CD4-positive, alpha-beta T cell treated with Interleukin-4 for 4 hours (primary cell): Measurements from ENCODE around the gene SAMHD1.
"Not testable (repeated sequence)": the region's sequence is repeated elsewhere in the genome, so short reads cannot be mapped to it uniquely, and the experiment has no call there.

Experiments used
- DNase-seq: peaks from one replicate; pipeline ENCODE4 v3.0.0-alpha.2; 2020

The SAMHD1 gene

DNA sequence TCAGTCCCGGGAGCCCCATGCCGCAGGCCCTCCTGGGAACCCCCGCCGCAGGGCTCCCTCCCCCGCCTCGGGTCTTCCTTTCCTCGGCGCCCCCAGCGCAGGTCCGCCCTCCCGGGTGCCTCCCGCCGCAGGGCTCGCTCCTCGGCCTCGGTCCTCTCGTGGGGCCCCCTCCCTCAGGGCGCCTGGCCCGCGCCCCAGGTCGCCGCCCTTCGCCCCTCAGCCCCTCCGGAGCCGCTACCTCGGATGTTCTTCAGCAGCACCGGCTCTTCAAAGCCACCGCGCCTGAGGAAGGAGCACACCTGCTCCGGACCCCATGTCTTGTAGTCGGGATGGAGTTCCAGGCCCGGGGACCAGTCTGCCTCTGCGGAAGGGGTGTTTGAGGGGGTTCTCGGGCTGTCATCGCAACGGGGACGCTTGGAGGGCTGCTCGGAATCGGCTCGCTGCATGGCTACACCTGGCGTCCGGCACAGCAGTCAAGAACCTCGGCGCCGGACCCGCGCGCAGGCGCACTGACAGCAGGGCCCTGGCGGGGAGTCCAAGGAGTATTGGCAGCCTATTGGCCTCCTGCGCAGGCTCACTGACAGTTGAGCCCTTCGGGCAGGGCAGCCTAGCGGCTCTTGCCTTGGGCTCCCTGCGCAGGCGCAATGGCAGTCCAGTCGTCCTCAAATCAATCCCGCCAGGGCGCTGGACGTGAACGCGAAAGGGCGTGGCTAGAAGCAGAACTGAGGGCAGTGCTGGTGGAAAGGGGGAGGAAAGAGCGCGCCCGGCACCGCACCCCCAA lies at the start of gene SAMHD1:
Gene SAMHD1, minus strand, starts transcription at position 511 of the 781 bp plus-strand sequence. Its CDS starts 65 bp downstream, at position 446.
- peak; percentile 94 for DNase-seq

DNA sequence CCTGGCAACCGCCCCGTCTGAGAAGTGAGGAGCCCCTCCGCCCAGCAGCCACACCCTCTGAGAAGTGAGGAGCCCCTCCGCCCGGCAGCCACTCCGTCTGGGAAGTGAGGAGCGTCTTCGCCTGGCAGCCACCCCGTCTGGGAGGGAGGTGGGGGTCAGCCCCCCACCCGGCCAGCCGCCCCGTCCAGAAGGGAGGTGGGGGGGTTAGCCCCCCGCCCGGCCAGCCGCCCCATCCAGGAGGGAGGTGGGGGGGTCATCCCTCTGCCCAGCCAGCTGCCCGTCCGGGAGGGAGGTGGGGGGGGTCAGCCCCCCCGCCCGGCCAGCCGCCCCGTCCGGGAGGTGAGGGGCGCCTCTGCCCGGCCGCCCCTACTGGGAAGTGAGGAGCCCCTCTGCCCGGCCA lies 48.7 kb upstream of the SAMHD1 start:
- not testable (repeated sequence) for DNase-seq

DNA sequence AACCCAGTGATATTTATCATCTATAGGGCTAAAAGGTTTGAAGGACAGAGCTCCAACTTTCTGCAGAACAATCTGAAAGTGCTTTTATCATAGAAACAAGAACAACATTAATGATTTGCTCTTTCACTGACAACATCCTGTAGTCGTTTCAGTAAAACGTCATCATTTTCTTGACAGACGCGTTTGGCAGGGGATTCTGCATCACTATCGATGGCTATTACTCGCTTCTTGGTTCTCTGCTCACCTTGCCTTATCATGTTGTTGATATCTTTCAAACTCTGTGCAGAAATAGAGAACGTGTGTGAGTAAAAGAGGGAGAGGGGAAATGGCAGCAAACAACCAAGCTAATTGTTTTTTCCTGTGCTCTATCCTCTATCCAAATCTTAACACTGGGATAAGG lies 47.1 kb upstream of the SAMHD1 start:
- DNase-seq = no peak

DNA sequence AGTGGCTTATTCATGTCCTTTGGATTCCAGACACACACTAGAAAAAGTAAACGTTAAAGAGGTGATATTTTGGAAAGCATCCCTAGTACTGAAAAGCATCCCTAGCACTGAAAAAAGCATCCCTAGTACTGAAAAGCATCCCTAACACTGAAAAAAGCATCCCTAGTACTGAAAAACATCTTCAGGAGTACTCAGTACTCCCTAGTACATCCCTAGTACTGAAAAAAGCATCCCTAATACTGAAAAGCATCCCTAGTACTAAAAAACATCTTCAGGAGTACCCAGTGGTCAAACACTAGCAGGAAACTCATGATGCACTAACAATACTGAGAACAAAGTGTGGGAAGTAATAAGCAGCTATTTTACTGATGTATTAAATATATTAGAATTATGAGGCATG lies 45.6 kb upstream of the SAMHD1 start:
- DNase-seq = no peak

DNA sequence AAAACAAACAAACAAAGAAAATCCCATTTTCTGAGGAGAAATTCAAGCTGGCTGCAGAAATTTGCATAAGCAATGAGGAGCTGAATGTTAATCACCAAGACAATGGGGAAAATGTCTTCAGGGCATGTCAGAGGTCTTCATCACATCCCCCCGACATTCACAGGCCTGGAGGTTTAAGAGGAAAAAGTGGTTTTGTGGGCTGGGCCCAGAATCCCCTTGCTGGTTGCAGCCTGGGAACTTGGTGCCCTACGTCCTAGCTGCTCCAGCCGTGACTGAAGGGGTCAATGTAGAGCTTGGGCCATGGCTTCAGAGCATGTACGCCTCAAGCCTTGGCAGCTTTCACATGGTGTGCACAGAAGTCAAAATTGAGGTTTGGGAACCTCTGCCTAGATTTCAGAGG lies 42.7 kb upstream of the SAMHD1 start:
- DNase-seq = not testable (repeated sequence)

DNA sequence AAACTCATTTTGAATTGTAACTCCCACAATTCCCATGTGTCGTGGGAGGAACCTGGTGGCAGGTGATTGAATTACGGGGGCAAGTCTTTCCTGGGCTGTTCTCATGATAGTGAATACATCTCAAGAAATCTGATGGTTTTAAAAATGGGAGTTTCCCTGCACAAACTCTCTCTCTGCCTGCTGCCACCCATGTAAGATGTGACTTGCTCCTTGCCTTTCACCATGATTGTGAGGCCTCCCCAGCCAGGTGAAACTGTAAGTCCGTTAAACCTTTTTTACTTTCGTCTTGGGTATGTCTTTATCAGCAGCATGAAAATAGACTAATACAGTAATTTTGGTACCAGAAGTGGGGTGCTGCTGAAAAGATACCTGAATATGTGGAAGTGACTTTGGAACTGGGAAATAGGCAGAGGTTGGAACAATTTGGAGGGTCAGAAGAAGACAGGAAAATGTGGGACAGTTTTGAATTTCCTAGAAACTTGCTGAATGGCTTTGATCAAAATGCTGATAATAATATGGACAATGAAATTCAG lies 41.4 kb upstream of the SAMHD1 start:
- no peak for DNase-seq

DNA sequence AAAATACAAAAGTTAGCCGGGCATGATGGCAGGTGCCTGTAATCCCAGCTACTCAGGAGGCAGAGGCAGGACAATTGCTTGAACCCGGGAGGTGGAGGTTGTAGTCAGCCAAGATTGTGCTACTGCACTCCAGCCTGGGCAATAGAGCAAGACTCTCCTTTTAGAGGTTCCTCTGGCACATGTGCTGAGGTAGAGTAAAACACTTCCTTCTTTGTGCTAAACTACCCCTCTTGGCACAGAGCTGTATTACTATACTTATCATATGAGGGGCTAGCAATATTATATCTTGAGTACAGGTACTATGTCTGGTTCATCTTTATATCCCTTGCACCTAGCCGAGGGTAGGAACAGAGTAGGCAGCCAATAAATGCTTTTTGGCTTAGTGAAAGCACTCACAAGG lies 40.2 kb upstream of the SAMHD1 start:
- no peak for DNase-seq

DNA sequence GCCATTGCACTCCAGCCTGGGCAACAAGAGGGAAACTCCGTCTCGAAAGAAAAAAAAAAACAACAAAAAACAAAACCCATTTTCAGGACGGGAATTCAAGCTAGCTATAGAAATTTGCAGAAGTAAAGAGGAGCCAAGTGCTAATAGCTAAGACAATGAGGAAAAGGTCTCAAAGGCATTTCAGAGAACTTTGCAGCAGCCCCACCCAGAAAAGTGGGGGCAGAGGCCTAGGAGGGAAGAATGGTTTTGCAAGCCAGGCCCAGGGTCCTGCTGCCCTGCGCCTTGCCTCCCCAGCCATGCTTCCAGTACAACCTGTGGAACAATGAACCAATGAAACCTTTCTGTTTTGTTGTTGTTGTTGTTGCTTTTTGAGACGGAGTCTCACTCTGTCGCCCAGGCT lies 38.3 kb upstream of the SAMHD1 start:
- no peak for DNase-seq

DNA sequence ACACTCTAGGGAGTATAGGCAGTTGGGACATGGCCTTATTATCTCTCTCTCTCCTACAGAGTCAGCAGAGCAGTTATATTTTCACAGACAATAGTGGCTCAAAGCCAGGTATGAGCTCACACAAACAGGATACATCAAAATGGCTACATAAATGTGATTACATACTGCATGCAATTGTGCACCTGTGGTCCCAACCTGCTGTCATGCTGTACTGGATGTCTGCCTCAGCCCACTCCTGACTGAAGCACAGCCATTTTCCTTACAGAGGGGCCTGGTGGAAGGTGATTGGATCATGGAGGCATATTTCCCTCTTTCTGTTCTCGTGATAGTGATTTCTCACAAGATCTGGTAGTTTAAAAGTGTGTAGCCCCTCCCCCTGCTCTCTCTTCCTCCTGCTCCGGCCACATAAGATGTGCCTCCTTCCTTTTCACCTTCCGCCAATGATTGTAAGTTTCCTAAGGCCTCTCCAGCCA lies 37.0 kb upstream of the SAMHD1 start:
- DNase-seq = peak; percentile 29

DNA sequence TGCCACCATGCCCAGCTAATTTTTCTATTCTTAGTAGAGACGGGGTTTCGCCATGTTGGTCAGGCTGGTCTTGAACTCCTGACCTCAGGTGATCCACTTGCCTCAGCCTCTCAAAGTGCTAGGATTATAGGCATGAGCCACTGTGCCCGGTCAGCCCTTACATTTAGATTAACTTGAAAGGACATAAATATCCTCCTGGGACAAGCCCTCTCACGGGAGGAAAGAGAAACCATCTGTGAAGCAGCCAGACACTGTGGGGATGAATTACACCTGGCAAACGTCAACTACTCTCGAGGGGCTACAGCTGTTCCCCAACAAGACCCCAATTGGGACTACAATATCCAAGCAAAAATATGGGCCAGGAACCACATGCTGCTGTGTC lies 32.7 kb upstream of the SAMHD1 start:
- no peak for DNase-seq

DNA sequence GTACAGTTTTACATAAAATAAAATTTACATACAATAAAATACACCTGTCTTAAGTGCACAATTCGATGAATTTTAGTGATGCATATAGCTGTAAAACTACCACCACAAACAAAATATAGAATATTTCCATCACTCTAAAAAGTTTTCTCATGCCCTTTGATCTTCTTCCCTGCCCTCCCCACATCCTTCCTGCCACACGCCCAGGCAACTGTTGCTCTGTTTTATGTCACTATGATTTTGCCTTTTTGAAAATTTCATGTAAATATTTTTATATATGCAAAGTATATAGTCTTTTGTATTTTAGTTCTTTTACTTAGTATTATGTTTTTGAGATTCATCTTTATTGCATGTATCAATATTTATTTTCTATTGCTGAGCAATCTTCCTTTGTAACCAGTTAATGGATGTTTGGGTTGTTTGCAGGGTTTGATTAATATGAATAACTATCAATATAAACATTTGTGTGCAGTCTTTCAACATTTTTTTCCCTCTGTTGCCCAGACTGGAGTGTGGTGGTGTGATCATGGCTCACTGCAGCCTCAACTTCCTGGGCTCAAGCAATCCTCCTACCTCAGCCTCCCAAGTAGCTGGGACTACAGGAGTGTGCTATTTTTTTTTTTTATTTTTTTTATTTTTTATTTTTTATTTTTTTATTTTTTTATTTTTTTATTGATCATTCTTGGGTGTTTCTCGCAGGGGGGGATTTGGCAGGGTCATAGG lies 23.8 kb upstream of the SAMHD1 start:
- DNase-seq = peak; percentile 88

DNA sequence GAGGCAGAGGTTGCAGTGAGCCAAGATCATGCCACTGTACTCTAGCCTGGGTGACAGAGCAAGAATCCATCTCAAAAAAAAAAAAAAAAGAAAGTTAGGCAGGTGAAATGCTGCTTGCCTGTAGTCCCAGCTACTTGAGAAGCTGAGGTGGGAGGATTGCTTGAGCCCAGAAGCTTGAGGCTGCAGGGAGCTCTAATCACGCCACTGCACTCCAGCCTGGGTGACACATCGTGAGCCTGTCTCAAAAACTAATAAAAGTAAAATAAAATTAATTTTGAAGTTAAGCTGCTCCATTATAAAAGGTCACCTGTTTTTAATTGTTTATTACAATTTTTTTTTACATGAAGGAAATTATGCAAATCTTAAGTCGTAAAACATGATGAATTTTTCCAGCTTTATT lies 23.2 kb upstream of the SAMHD1 start:
- peak; percentile 35 for DNase-seq

DNA sequence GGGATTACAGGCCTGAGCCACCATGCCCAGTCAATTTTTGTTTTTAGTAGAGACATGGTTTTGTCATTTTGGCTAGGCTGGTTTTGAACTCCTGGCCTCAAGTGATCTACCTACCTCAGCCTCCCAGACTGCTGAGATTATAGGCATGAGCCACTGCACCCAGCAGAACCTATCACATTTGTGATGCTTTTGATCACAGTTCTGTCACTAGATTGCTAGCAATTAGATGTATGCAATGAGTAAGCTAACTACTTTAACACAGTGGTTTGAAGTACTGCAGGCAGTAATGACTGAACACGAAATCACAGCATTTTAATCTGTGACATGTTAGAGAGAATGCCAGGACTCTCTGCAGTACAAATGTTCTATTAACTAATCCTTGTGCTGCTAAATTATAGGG lies 19.6 kb upstream of the SAMHD1 start:
- peak; percentile 44 for DNase-seq

DNA sequence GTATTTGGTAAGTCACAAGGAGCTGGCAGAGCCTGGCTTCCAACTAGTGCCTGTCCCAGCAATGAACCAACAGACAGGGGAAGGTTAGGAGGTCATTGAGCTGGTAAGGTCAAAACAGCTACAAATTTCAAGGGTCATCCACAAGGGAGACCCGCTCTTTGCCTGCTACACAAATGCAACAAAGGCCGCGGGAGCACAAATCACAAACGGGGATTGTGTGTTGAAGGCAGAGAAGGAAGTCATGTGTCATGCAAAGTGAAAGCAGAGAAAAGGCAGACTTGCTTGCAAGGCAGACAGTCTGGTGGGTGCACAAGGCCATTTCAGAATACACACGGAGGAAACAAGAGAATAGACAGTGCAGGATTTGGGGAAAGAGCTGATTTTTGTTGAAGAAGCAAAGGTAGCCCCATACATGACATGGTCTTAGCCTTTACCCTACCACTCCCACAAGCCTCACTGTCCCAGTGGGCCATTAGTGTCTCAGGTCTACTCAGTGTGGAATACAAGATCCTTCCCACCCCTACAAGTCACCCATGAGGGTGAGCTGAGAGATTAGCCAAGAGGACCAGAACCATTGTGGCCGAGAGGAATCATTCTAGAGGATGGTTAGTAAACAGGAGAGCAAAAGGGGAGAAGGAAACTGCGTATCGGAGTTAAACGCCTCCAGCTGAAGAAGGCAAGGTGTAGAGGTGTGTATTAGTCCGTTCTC lies 18.1 kb upstream of the SAMHD1 start:
- DNase-seq = peak; percentile 61

DNA sequence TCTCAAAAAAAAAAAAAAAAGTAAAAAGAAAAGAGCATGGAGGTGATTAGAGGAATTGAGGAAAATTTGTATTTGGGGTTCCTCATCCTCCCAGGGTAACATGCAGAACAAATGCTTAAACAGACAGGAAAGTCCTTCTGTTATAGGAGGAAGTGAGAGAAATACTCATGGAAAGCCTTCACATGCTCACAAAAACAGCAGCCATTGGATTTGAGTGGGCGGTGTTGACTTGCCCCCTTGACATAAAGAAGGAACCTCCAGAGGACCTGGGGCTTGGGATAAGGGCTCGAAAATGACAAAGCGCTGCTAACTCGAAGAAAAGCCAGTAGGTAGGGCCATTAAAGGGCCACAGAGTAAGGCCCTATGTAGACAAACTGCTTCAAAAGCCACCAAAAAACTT lies 17.5 kb upstream of the SAMHD1 start:
- no peak for DNase-seq

DNA sequence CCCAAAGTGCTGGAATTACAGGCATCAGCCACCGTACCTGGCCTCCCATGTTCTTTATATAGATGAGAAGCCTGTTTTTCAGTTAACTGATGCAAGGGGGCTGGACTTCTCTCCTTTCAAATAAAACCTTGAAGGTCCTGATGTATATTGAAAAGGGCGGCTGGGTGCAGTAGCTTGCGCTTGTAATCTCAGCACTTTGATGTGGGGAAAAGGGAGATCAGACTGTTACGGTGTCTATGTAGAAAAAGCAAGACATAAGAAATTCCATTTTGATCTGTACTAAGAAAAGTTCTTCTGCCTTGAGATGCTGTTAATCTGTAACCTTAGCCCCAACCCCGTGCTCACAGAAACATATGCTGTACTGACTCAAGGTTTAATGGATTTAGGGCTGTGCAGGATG lies 16.1 kb upstream of the SAMHD1 start:
- DNase-seq = peak; percentile 39

DNA sequence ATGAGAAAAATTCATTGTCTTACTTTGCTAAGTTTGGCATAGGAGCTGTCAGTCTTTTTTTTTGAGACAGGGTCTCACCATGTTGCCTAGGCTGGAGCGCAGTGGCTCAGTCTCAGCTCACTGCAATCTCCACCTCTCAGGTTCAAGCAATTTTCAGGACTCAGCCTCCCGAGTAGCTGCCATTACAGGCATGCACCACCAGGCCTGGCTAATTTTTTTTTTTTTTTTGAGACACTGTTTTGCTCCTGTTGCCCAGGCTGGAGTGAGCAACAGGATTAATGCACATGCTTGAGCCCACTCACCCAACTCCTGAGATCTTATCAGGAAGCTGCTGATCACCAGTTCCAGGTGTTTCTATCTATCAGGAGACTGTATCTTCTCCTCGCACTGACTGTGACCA lies 15.5 kb upstream of the SAMHD1 start:
- DNase-seq = not testable (repeated sequence)

DNA sequence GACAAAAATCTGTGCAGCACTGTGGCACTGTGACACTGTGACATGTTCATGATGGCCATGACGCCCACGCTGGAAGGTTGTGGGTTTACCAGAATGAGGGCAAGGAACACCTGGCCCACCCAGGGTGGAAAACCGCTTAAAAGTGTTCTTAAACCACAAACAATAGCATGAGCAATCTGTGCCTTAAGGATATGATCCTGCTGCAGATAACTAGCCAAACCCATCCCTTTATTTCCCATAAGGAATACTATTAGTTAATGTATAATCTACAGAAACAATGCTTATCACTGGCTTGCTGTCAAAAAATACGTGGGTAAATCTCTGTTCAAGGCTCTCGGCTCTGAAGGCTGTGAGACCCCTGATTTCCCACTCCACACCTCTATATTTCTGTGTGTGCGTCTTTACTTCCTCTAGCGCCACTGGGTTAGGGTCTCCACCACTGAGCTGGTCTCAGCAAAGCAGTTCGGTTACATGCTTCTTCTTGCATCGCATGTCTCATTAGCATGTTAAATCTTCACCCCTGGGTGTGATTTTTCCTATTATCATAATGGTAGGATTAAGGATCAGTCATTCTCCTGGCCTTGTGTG lies 10.9 kb upstream of the SAMHD1 start:
- not testable (repeated sequence) for DNase-seq

DNA sequence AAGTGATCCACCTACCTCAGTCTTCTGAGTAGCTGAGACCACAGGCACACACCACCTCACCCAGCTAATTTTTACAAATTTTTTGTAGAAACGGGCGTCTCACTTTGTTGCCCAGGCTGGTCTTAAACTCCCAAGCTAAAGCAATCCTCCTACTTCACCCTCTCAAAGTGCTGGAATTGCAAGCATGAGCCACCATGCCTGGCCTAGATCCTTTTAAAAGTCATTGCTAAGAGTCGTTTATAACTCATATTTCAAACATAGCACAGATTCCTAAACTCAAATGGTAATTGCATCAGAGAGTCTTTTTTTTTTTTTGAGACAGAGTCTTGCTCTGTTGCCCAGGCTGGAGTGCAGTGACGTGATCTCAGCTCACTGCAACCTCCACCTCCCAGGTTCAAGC lies 7.7 kb upstream of the SAMHD1 start:
- no peak for DNase-seq

DNA sequence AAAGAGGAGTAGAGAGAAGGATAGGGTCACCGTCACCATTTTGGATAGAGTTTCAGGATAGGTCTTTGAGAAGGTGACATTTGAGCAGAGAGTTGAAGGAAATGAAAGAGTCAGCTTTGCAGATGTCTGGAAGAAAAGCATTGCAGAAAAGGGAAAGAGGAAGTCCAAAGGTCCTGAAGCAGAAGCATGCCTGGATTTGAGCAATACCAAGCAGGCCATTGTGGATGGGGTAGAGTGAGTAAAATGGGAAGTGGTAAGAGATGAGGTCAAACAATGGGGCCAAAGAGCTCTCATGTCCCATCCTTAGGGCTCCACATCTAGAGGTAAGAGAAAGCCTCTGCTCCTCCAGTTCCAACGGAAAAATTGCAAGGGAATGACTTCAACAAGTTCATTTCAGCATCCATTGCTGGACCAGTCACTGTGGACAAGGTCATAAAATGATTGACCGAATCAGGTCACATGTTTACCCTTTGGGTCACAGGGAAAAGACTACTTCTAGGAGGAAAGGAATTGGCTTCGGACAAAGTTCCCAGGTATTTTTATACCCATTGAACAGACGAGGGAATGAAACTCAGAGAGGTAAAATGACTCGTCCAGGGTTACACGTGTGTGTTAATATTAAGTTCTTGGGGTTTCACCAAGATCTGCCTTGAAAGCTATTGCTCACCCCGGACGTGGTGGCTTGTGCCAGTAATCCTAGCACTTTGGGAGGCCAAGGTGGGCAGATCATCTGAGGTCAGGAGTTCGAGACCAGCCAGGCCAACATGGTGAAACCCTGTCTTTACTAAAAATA lies 6.6 kb upstream of the SAMHD1 start:
- DNase-seq = no peak

DNA sequence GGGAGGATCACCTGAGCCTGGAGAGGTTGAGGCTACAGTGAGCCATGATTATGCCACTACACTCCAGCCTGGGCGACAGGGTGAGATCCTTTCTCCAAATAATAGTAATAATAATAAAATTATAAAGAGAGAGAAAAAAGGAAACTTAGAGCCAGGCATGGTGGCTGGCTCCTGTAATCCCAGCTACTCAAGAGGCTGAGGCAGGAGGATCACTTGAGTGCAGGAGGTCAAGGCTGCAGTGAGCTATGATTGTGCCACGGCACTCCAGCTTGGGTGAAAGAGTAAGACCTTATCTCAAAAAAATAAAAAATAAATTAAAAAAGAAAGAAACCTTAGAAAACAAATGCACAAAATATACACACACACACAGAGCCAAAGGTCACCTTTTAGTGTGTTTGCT lies 5.2 kb upstream of the SAMHD1 start:
- no peak for DNase-seq

DNA sequence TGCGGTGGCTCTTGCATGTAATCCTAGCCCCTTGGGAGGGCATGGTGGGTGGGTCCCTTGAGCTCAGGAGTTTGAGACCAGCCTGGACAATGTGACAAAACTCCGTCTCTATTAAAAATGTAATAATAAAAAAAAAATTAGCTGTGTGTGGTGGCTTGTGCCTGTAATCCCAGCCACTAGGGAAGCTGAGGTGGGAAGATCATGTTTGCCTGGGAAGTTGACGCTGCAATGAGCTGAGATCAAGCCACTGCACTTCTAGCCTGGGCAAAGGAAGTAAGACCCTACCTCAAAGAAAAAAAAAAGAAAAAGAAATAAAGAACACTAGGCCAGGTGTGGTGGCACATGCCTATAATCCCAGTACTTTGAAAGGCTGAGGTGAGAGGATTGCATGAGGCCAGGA lies 4.5 kb upstream of the SAMHD1 start:
- DNase-seq = no peak
